GM19025 (cell line): ENCODE data around the gene SNRNP200.
A peak's percentile ranks its signal among the peaks of the same experiment; 100 is the strongest.
"Not testable (repeated sequence)": the region's sequence is repeated elsewhere in the genome, so short reads cannot be mapped to it uniquely, and the experiment has no call there.

Experiments used
- ATAC-seq: cut with Tn5 transposase; IDR thresholded peaks from one replicate; pipeline ENCODE4 v1.9.1; 2021; ENCODE audit warnings: mild to moderate bottlenecking, low read depth, moderate library complexity; ENCODE audit not compliant: unreplicated experiment

SNRNP200 gene

DNA sequence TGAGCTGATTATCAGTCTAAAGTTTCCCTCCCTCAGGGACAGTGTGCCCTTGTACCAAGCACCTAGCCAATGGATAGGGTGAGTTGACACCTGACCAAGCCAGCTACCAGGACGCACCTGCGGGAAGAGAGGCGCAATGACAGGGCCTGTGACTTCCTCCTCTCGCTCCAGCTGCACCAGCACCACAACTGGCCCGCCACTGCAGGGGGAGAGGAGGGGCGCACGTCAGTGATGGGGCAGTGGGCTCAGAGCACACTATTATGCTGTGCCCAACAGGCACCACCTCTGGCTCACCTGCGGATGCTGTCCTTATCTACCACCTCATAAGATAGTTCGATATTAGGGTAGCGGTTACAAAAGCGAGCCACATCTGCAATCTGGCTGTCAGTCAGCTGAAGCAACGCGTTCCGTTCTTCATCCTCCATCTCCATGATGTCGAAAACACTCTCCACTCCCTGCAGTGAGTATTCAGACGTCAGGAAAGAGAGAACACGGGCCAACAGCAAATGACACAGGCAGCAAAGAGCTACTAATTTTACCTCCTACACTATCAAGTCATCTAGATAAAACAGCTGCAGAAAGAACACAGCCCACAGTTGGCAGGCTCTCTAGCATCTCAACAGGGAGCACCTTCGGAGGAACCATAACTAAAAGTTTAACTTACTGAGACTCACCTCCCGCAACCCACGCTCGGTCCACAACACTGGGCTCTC is 28.4 kb downstream of the SNRNP200 start:
- ATAC-seq, result no peak

DNA sequence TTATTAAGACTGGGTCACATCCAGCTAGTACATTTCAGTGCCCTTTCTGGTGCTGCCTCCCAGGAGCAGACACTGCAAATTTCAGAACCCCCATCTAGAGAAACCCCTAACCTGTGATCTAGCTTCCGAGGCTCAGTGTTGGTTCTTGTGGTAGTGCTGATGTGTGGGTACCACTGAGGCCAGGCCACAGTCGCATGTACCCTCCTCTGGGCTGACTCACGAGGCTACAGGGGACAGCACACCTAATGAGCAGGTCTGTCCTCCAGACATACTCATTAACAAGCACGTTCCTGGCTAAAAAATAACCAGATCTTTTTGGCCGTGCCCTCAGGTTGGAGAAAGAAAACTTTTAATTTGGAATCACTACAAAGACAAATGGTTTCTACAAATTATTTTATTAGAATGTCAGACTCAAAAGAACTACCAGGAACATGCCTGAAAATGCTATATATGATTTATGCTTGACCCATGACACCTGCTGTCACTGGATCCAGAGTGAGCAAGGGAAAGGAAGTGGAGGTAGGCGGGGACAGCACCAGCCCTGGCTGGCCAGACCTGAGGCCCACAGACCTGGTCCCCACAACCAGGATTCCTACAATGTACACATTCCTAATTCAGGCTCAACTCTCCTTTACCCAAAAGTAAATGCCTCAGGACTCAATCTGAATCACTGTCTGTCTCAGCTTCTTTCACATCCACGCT is 30.8 kb downstream of the SNRNP200 start:
- ATAC-seq, result no peak

DNA sequence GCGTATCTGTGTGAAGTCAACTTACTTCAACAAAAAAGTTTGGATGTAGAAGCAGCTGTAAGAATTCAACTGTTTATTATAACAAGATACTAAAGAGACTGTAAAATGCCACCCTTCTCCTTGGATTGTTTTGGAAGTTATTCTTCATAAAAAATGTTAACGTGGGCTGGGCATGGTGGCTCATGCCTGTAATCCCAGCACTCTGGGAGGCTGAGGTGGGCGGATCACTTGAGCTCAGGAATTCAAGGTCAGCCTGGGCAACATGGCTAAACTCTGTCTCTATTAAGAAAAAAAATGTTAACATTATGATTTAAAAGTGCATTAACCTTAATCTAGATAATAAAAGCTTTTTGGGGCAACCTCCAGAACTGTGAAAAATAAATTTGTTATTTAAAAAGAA is 31.6 kb downstream of the SNRNP200 start:
- no peak for ATAC-seq

DNA sequence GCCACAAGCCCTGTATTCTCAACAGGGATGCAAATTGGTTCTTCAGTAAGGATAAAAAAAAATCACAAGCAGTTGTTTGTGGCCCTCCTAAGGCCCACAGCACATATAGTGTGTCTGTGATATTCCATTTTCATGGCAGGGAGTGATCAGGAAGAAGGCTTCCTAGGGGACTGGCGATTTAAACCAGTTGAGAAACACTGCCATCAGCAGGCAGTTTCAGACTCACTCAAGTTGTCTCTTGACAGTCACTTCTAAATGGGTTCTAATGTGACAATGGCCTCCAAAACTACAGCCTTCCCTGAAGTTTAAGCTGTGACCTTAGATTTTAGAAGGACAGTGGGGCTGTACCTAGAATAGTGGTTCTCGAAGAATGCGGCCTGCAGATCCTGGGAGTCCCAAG is 33.4 kb downstream of the SNRNP200 start:
- ATAC-seq, result no peak

DNA sequence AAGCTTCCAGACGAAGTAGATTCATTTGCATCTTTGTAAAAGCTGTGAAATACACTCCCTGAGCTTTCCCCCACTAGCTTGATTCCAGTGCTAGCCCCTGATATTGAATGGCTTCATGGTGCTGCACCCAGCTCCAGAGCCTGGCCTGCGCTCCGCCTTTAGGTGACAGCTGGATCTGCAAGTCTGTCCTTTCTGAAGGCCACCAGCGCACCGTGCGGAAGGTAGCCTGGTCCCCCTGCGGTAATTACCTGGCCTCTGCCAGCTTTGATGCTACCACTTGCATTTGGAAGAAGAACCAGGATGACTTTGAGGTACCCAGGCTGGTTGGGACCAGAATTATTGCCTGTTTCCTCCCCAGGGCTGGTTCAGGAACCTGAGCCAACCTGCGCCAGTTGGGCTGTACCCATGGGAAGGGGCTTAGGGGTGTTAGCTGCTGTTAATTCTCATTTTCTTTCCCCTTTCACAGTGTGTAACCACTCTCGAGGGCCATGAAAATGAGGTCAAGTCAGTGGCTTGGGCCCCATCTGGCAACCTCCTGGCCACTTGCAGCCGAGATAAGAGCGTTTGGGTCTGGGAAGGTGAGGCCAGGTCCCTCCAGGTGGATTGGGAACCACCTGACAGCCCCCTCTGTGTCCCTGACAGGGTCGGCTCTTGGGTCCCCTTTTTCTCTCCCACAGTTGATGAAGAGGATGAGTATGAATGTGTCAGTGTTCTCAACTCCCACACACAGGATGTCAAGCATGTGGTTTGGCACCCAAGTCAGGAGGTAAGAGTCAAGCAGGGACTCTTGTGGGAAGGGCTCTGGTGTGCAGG is 38.0 kb downstream of the SNRNP200 start:
- no peak for ATAC-seq

DNA sequence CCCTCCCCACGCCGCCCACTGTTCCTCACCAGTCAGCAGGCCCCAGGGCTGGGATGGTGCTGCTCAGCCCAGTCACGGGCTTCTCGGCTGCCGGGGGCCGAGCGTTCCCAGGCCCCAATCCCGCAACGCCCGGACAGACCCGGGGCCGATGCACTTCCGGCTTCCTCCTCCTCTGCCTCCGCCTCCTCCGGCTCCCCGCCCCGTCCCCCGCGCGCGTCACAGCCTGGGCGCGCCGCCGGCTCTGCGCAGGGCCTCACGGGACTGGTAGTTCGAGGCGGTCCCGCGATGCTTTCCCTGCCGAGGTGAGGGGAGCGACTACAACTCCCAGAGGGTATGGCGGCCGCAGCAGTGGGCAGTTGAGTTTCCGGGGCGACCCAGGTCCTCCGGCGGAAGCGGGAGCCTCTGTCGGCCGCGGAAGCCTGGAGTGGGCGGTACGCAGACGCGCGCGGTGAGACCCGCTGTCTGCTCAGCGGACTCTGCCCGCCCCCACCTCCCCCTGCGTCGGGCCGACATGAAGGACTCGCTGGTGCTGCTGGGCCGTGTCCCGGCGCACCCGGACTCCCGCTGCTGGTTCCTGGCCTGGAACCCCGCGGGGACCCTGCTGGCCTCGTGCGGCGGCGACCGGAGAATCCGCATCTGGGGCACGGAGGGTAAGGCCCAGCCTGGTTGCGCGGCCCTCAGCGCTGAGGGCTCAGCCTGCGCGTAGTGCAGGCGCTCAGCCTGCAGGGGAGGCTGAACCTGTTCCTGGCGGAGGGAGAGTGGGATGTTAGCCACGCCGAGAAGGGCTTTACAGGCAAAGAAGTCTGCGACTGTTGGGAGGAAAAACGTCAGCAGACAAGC is 39.3 kb downstream of the SNRNP200 start, which contains the start of the genes CIAO1 and TMEM127:
CIAO1 (plus strand) TSS at position 386 of the 840 bp plus-strand sequence; CDS start at position 512, 126 bp downstream.
TMEM127 (minus strand) TSS at position 158 of the 840 bp plus-strand sequence. CDS start 616 bp downstream, outside the sequence.
- peak; percentile 91 for ATAC-seq

DNA sequence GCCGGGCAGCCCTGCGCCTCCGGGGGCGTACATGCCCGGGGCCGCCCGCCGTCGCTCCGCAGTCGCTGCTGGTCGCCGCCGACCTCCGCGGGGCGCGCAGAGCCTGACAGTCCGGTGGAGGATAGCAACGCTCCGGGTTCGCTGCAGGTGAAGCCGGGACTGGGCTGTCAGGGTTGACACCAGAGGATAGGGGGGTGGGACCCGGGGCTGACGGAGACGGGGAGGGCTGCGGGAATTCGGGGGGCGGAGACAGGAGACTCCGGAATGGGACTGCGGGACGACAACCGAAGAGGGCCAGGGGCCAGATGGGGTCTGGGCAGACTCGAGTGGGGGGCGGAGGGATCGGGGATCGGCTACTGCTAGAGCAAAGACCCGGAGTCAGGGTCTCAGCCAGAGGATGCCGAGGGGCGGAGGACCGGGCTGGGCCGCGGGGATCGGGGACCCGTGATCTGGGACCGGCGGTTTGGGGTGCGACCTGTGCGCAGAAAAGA is 40.0 kb downstream of the SNRNP200 start:
- peak; percentile 5 for ATAC-seq

DNA sequence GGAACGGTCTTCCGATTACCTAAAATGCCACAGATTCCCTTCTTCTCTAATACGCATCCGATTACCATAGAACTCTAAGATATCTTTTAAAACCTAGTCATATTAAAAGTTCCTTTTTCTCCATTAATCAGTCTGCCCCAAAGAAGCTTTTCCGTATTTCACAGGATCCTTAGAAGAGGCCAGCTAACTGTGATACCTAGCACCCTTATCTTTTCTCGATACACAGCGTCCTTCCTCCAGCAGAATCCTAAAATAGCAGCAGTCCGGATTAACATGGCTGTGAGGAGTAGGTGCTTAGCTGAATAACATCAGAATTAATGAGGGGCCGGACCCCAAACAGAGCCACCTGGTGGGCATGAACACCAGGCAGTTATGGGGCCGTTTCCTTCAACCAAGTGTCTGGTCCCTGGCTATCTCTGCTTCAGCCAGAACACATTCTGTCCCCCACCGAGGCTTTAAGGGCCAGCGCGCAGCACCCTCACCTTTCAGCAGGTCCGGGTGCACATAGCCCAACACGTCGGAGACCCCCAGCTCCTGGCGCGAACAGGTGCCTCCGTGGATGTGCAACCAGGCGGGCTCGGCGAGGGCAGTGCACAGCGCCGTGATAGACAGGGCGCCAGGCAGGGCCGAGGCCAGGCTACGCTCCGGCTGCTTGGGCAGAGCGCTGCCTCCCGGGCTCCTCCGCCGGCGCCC is 40.5 kb downstream of the SNRNP200 start:
- ATAC-seq, result no peak

DNA sequence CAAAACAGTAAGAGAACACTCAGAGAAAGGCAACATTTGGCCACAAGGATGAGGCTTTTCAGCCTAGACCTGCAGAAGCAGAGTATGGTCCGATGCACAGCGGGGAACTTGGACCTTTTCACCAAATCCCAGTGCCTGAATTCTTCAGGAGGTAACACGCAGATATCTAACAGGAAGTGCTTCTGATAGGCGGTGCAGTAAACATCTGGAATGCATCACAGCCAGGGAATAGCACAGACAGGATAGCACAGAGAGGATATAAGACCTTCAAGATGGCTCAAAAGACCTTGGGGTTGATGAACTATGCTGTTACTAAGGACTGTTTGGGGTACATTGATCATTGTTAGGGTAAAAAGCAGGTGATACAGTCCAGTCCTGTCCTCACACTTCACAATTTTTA is 41.3 kb downstream of the SNRNP200 start:
- ATAC-seq, result no peak

DNA sequence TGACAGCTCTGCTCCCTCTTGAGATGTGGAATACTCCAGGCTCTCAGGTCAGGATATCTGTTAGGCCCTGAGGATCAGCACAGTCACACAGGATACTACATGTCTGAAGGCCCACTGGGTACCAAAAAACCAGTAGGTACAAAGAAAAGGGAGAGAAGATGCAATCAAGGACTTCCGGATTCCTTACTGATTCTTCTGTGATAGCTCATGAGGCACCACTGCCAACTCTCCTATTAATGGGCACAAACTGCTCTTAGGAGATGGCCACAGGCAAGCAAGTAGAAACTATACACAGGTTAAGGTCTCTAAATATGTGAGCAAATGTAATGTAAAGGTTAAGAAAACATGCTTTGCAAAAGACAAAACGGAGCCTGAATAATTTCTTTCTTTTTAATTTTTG is 43.0 kb downstream of the SNRNP200 start:
- no peak for ATAC-seq

DNA sequence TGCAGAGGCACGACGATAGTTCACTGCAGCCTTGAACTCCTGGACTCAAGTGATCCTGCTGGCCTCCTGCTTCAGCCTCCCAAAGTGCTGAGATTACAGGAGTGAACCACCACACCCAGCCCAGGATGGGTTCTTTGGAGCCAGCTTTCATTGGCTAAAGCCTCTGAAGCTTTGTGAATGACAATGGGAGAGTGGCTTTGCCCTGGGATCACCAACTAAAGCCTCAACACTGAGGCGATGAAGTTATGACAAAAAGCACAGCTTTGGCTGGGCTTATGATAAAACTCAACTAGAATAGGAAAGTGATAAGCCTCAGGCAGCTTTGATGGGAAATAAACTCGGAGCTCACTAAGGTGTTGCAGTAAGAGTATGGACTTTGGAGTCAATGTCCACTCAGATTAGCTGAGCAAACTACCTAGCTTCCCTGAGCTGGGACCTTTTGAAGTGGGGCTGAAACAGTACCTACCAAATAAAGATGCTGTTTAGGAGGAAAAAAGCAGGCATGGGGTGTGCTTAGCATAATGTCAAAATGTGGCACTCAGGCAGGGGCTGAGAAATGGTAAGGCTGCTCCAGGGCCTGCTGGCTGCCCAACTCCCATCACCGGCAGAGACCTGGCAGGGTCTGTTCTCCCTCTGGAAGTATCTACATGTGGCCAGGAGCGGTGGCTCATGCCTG is 43.9 kb downstream of the SNRNP200 start:
- no peak for ATAC-seq

DNA sequence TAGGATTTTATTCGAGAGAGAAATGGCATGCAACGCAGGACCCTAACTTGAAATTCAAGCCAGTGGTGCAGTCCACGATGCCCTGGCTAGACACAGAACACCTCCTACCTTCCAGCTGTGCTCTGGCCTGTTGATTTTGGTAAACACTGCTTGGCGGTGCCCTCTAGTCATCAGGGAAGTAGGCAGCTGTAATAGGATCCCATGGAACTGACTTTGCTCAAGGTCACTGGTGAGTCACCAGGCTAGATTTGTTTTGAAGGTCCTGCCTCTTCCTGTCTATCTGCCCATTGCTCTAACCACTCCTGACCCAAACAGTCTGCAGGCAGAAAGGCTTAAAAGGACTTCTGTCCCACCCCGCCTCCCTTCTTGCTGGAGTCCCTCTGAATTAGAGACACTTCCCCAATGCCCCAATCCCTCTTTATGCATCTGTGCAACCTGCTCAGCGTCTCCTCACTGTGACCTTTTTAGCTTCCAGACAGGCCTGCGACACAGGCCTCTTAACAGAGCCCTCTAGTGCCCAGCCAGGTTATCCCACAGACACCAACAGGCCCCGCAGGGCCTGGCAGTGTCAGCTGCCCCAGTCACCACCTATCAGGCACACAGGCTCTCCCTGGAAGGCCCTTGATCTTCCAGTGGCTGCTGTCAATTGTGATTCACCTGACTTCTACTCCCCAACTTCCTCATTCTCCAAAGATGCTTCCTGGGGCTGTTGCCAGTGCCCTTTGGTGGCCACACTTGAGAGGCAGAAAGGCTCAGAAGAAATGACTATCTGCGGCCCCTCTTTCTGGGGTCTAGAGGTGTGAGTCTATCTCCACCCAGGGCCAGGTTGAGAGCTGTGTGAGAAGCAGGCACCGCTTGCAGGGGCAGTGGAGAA is 44.7 kb downstream of the SNRNP200 start:
- ATAC-seq, result no peak

DNA sequence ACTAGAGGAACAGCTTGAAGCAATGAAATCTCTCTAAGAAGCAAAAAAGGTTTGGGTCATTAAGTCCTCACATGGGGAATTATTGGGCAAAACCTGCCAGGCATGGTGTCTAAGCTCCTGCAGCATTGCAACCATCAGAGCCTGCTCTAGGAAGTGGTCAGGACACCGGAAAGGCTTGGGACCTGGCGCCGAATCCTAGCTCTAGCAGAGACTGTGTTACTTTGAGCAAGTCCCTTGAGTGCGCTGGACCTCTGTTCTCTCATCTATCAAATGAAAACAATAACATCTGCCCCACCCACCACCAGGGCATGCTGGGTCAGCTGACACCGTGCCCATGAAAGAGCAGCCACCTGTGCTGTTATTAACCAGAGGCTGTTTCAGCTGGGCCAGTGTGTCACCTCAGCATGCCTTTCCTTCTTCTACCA is 45.8 kb downstream of the SNRNP200 start:
- no peak for ATAC-seq

DNA sequence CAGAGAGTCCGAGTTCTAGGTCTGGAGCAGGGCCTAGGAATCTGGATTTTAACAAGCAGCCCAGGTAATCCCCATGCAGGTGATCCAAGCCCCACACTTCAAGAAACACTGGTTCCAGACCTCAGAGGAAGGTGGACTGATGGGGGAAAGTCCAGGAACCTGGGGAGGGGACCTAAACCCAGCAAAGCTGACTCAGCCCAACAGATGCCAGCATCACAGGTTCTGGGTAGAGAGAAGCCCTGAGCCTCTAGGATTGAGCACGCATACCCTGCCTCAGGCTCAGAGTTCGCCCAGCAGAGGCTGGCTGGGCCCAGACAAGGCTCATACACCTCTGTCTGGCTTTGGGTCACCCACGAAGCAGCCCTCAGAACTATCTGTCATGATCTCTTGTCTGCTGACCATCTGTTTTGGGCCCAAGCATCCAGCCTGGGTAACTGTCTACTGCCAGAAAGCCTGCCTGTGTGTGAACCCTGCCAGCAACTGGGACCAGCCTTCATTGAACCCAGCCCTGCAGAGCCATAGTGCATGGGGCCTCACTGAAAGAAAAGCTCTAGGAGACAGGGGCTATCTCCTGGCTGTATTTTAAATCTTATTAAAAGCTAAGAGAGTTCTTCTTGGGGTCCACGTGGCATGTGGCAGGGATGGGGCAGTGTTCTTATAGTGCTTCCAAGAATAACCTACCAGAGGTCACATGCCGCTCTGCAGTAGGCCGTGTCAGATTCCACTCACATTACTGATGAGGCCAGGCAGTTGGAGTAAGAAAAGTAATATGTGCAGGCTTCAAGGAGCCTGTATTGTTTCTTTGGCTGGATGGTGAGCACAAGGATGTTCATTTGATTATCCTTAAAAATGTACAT is 47.0 kb downstream of the SNRNP200 start:
- no peak for ATAC-seq

DNA sequence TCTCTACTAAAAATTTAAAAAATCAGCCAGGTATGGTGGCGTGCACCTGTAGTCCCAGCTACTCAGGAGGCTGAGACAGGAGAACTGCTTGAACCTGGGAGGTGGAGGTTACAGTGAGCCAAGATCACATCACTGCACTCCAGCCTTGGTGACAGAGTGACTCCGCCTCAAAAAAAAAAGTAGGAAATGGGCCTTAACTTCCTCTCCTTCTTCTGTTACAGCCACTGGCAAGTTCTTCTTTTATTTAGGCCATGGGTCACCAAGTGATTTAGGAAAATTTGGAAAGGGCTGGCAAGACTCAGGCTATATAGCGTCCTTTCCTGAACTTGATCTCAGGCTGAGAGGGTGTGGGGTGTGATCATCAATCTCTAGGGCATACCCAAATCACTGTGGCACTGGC is 47.6 kb downstream of the SNRNP200 start:
- not testable (repeated sequence) for ATAC-seq

DNA sequence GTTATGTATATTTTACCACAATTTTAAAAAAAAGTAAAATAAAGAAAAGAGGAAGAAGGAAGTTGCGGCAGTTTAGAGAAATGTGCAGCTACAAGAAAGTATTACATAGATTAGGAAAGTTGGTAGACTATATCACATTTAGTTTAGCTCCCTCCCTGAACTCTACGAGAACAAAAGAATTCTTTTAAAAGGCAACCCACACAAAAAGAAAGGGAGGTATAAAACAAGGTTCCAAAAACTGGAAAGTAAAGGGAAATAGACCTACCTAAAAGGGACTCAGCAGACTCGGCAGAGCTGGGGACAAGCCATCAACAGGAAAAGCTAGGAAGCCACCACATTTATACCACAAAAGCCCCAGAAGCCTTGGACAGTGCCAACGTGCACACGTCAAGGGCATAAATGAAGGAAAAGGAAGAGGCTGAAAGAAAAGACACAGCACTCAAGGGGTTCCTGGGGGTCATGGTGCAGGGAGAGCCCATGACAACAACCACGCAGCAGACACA is 48.7 kb downstream of the SNRNP200 start:
- ATAC-seq, result no peak

DNA sequence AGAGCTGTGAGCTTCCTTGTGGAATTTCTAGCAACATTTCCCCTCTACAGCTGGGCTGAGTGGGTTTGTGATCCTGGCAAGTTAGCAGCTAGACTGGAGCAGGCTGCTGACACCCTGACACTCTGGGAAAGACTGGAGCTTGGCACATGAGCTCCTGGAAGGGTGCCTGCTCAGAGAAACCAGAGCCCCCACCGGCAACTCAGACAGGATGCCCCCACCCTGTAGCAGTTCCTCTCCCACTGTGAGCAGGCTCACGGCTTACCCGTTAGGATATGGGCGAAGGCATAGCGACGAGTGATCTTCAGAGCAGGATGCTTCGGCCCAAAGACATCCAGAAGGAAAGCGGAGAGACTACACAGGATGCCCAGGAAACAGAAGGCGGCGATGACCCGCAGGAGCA is 50.8 kb downstream of the SNRNP200 start:
- ATAC-seq, result no peak
